B cell (primary cell): ENCODE data around the gene SPSB1. TPM values are rescaled to one million over a fixed set of nuclear protein-coding genes. Genes with fewer than 3 reads are reported as not detected.

ENCODE experiments used
- ATAC-seq: fragments of 200-7000 bp; cut with Tn5 transposase; one replicate; pipeline ENCODE4 v1.10.0; 2021; ENCODE audit warnings: low read depth, mild to moderate bottlenecking, moderate number of reproducible peaks, moderate library complexity
- CTCF ChIA-PET: fragments of 350-600 bp; sonication (Branson Sonifier 250); formaldehyde crosslinking; loops from one replicate; lab custom pipeline; 2021; ENCODE audit warnings: antibody characterized with exemption, inconsistent platforms; lab: Charles Lee
- POLR2A ChIA-PET: fragments of 350-600 bp; sonication (Branson Sonifier 250); formaldehyde crosslinking; loops from one replicate; lab custom pipeline; 2021; ENCODE audit warnings: antibody characterized with exemption; lab: Charles Lee
- DNase-seq: peaks from one replicate; pipeline ENCODE4 v3.0.0; 2013
- H2AFZ ChIP-seq: 2 replicates; pipeline ENCODE4 v1.6.1; 2012; ENCODE audit warnings: mild to moderate bottlenecking, low read depth, low read length; ENCODE audit not compliant: insufficient read depth, poor library complexity, severe bottlenecking
- H3K27ac ChIP-seq, 2 donors: 1 replicate in 1 of 2; 2 replicates in 1 of 2; pipeline ENCODE4 v1.5.1; 2012 to 2013; ENCODE audit warnings: low read length in 2 of 2, mild to moderate bottlenecking in 2 of 2, moderate library complexity in 1 of 2
- H3K27me3 ChIP-seq, 4 experiments: fragments of 200-600 bp in 1 of 4; sonication (generic) in 1 of 4; replicated peaks in 1 of 4; 1 replicate in 2 of 4; 2 replicates in 2 of 4; pipeline versions ENCODE4 v1.6.1 to v1.7.0; 2013 to 2016; ENCODE audit warnings: low read length in 3 of 4, mild to moderate bottlenecking in 2 of 4, mixed read lengths in 1 of 4, moderate library complexity in 1 of 4; ENCODE audit not compliant: insufficient read depth in 4 of 4, control insufficient read depth in 3 of 4; ENCODE audit errors: control extremely low read depth in 1 of 4
- H3K36me3 ChIP-seq, 2 experiments: replicated peaks in 1 of 2; 1 replicate in 1 of 2; 2 replicates in 1 of 2; pipeline versions ENCODE4 v1.6.1 to v1.7.1; 2013; ENCODE audit warnings: low read length in 1 of 2; ENCODE audit not compliant: insufficient read depth in 2 of 2, control insufficient read depth in 1 of 2; ENCODE audit errors: control extremely low read depth in 1 of 2, extremely low read depth in 1 of 2
- H3K4me1 ChIP-seq, 2 donors: fragments of 200-600 bp in 1 of 2; sonication (generic) in 1 of 2; 1 replicate in 1 of 2; 2 replicates in 1 of 2; pipeline versions ENCODE4 v1.5.1 to v1.6.1; 2013 to 2017; ENCODE audit warnings: low read length in 2 of 2; ENCODE audit not compliant: control insufficient read depth in 2 of 2, insufficient read depth in 2 of 2
- H3K4me2 ChIP-seq: replicated peaks from 2 replicates; pipeline ENCODE3; 2012; ENCODE audit warnings: mild to moderate bottlenecking, low read depth, low read length; ENCODE audit not compliant: poor library complexity, severe bottlenecking
- H3K4me3 ChIP-seq, 5 experiments: fragments of 200-600 bp in 1 of 5; sonication (generic) in 1 of 5; 1 replicate in 3 of 5; 2 replicates in 2 of 5; pipeline versions ENCODE4 v1.5.1 to v1.7.0; 2011 to 2016; ENCODE audit warnings: low read length in 4 of 5, mild to moderate bottlenecking in 4 of 5, low read depth in 2 of 5, control low read depth in 1 of 5, moderate library complexity in 1 of 5; ENCODE audit not compliant: insufficient read depth in 1 of 5; ENCODE audit errors: control extremely low read depth in 1 of 5, extremely low read depth in 1 of 5
- H3K79me2 ChIP-seq: fragments of 200-600 bp; sonication (generic); one replicate; pipeline ENCODE4 v1.6.0; 2016; ENCODE audit warnings: low read length; ENCODE audit not compliant: control insufficient read depth, insufficient read depth
- H3K9ac ChIP-seq: fragments of 200-600 bp; sonication (generic); 2 replicates; pipeline ENCODE4 v1.6.1; 2017; ENCODE audit warnings: mild to moderate bottlenecking, low read length, moderate library complexity
- H3K9me3 ChIP-seq, 3 donors: one replicate each; pipeline versions ENCODE4 v1.6.1 to v1.7.1; 2013; ENCODE audit warnings: low read length in 2 of 3; ENCODE audit not compliant: control insufficient read depth in 2 of 3, insufficient read depth in 1 of 3; ENCODE audit errors: control extremely low read depth in 1 of 3
- H4K20me1 ChIP-seq: 2 replicates; pipeline ENCODE4 v1.6.0; 2012; ENCODE audit warnings: mild to moderate bottlenecking, low read length; ENCODE audit not compliant: insufficient read depth, control insufficient read depth, poor library complexity, severe bottlenecking
- H3K27ac Mint-ChIP-seq: one replicate; pipeline ENCODE4 v1.8.0; 2021; ENCODE audit warnings: mixed read lengths
- H3K27me3 Mint-ChIP-seq: one replicate; pipeline ENCODE4 v1.8.0; 2021; ENCODE audit warnings: mixed read lengths
- H3K4me1 Mint-ChIP-seq: one replicate; pipeline ENCODE4 v1.8.0; 2021; ENCODE audit warnings: mixed read lengths
- H3K4me3 Mint-ChIP-seq: one replicate; pipeline ENCODE4 v1.8.0; 2021; ENCODE audit warnings: mixed read lengths
- H3K9me3 Mint-ChIP-seq: one replicate; pipeline ENCODE4 v1.8.0; 2022; ENCODE audit warnings: mixed read lengths; ENCODE audit not compliant: insufficient read depth
- CTCF ChIP-seq: fragments of 200-600 bp; IDR thresholded peaks from one replicate; pipeline ENCODE4 v1.8.0; 2022; ENCODE audit warnings: antibody characterized with exemption, mild to moderate bottlenecking
- EZH2 ChIP-seq: IDR thresholded peaks from 2 replicates; pipeline ENCODE4 v1.6.1; 2012; ENCODE audit warnings: borderline replicate concordance, low read depth, mild to moderate bottlenecking, moderate library complexity, low read length; ENCODE audit not compliant: insufficient read depth, poor library complexity, severe bottlenecking
- WGBS: methylation state at CpG from one replicate; pipeline ENCODE4 v1.1.5; 2013; ENCODE audit warnings: missing lambda C conversion rate; ENCODE audit not compliant: insufficient coverage; 5-methylcytosine and 5-hydroxymethylcytosine counted together
- intact Hi-C: fragments of 100-400 bp; cut with micrococcal nuclease; formaldehyde crosslinking; loops from one replicate; pipeline ENCODE4 v1.10.0; 2022
- polyA plus RNA-seq: library from polyadenylated mRNA; depleted of rRNA; stranded (reverse); fragments of >200 nt; gene quantifications from 2 replicates; pipeline ENCODE4 v1.2.3, GENCODE V29; 2012
- total RNA-seq, 2 donors: library from RNA; stranded (reverse); fragments of 120-200 nt in 1 of 2; gene quantifications; 1 replicate in 1 of 2; 2 replicates in 1 of 2; pipeline versions ENCODE4 v1.2.3 to v1.2.4, GENCODE V29; 2013 to 2022

The SPSB1 gene
- total and polyA plus RNA-seq, 2 donors (not counting 1 experiment from before 2014, with no cell fraction given), result 1.7 to 9.4 TPM

- no peak overlapping the region for H3K9ac ChIP-seq
- no peaks in the 10 kb centered on the region for H3K4me1 ChIP-seq
- no peaks in the 10 kb centered on the region for H3K9me3 Mint-ChIP-seq
- H3K4me3 ChIP-seq, result no peak overlapping the region
- no peak overlapping the region for H3K27ac ChIP-seq
- ATAC-seq, result no peak
- no peaks in the 10 kb centered on the region for H3K27me3 Mint-ChIP-seq
- no peak for DNase-seq
- H3K4me2 ChIP-seq, result no peak overlapping the region
- no peaks in the 10 kb centered on the region for H3K27me3 ChIP-seq
- H3K36me3 ChIP-seq, result peaks cover 0 to 4% of the 10 kb centered on the region in 2 experiments
- no peak overlapping the region for H3K27ac Mint-ChIP-seq
- H3K4me1 Mint-ChIP-seq, result peaks cover 4% of the 10 kb centered on the region
- no peak overlapping the region for H2AFZ ChIP-seq
- intact Hi-C loops, result no loop called here
- ChIA-PET POLR2A (no interaction called here), CTCF (no interaction called here)
- no peak overlapping the region for H3K4me3 Mint-ChIP-seq
- H4K20me1 ChIP-seq, result no peaks in the 10 kb centered on the region
- peaks cover 0 to 7% (median 0%) of the 10 kb centered on the region in 3 donors for H3K9me3 ChIP-seq
- peaks cover 43% of the 10 kb centered on the region for H3K79me2 ChIP-seq
- WGBS, result 92% methylated on average over 2 of the region's 4 CpGs
- TF ChIP-seq CTCF (no peak), EZH2 (no peak)
Measured at GRCh38 chr1:9350960-9351359, 58.3 kb downstream of the SPSB1 start.

- Histone ChIP-seq H3K27me3 (no peaks in the 10 kb centered on the region), H4K20me1 (no peaks in the 10 kb centered on the region), H3K9ac (no peak overlapping the region), H3K79me2 (peaks cover 45% of the 10 kb centered on the region), H3K4me1 (no peaks in the 10 kb centered on the region), H3K4me3 (no peak overlapping the region), H2AFZ (no peak overlapping the region), H3K4me2 (no peak overlapping the region), H3K36me3 (peaks cover 0 to 11% of the 10 kb centered on the region in 2 experiments), H3K27ac (no peak overlapping the region), H3K9me3 (peaks cover 0 to 7% (median 0%) of the 10 kb centered on the region in 3 donors)
- peaks cover 3% of the 10 kb centered on the region for H3K4me1 Mint-ChIP-seq
- 94% methylated on average over 5 of the region's 7 CpGs for WGBS
- H3K9me3 Mint-ChIP-seq, result no peaks in the 10 kb centered on the region
- ChIA-PET POLR2A (no interaction called here), CTCF (interaction anchor here (0.8 to 1.2 kb wide), 2 partner anchors 26 to 139 kb away, joined by 3 read pairs; no protein-coding TSS in a partner anchor)
- H3K4me3 Mint-ChIP-seq, result no peak overlapping the region
- no peak overlapping the region for H3K27ac Mint-ChIP-seq
- intact Hi-C loops, result no loop called here
- TF ChIP-seq EZH2, result no peak
- no peak for TF ChIP-seq CTCF
- ATAC-seq, result no peak
- DNase-seq, result no peak
- no peaks in the 10 kb centered on the region for H3K27me3 Mint-ChIP-seq
Measured at GRCh38 chr1:9351654-9352271, 59.1 kb downstream of the SPSB1 start.
